GM12878 (cell line): ENCODE results near the gene AGBL1.

Experiments used
- POLR2A ChIP-seq: IDR thresholded peaks from 2 replicates; pipeline ENCODE4 v1.6.1; 2011; ENCODE audit warnings: low read depth, mild to moderate bottlenecking, low read length
- PRDM15 ChIP-seq: fragments of 450-650 bp; formaldehyde crosslinking; IDR thresholded peaks from 2 replicates; pipeline ENCODE4 v1.4.0; 2020; ENCODE audit warnings: mild to moderate bottlenecking, moderate library complexity
- RAD51 ChIP-seq: fragments of 450-650 bp; IDR thresholded peaks from 2 replicates; pipeline ENCODE4 v1.6.1; 2016; ENCODE audit warnings: moderate library complexity, mild to moderate bottlenecking, inconsistent platforms
- REST ChIP-seq: IDR thresholded peaks from 2 replicates; pipeline ENCODE4 v1.6.1; 2012; ENCODE audit warnings: mild to moderate bottlenecking, low read depth, low read length
- SMC3 ChIP-seq: IDR thresholded peaks from 2 replicates; pipeline ENCODE4 v1.6.1; 2011; ENCODE audit warnings: low read length, improper control_type of control experiment, borderline replicate concordance

GRCh38 chr15:86854176-86854575, 774.5 kb downstream of the AGBL1 start:
- TF ChIP-seq SMC3 (no peak), POLR2A (no peak), PRDM15 (no peak), RAD51 (no peak), REST (no peak)
